B cell (primary cell): ENCODE results near the gene ARHGEF38. TPM values are rescaled to one million over a fixed set of nuclear protein-coding genes. Genes with fewer than 3 reads are reported as not detected.

Experiments
- ATAC-seq: fragments of 200-7000 bp; cut with Tn5 transposase; one replicate; pipeline ENCODE4 v1.10.0; 2021; ENCODE audit warnings: low read depth, mild to moderate bottlenecking, moderate number of reproducible peaks, moderate library complexity
- CTCF ChIA-PET: fragments of 350-600 bp; sonication (Branson Sonifier 250); formaldehyde crosslinking; loops from one replicate; lab custom pipeline; 2021; ENCODE audit warnings: antibody characterized with exemption, inconsistent platforms; lab: Charles Lee
- POLR2A ChIA-PET: fragments of 350-600 bp; sonication (Branson Sonifier 250); formaldehyde crosslinking; loops from one replicate; lab custom pipeline; 2021; ENCODE audit warnings: antibody characterized with exemption; lab: Charles Lee
- DNase-seq: peaks from one replicate; pipeline ENCODE4 v3.0.0; 2013
- H2AFZ ChIP-seq: 2 replicates; pipeline ENCODE4 v1.6.1; 2012; ENCODE audit warnings: mild to moderate bottlenecking, low read depth, low read length; ENCODE audit not compliant: insufficient read depth, poor library complexity, severe bottlenecking
- H3K27ac ChIP-seq, 2 donors: 1 replicate in 1 of 2; 2 replicates in 1 of 2; pipeline ENCODE4 v1.5.1; 2012 to 2013; ENCODE audit warnings: low read length in 2 of 2, mild to moderate bottlenecking in 2 of 2, moderate library complexity in 1 of 2
- H3K27me3 ChIP-seq, 4 experiments: fragments of 200-600 bp in 1 of 4; sonication (generic) in 1 of 4; replicated peaks in 1 of 4; 1 replicate in 2 of 4; 2 replicates in 2 of 4; pipeline versions ENCODE4 v1.6.1 to v1.7.0; 2013 to 2016; ENCODE audit warnings: low read length in 3 of 4, mild to moderate bottlenecking in 2 of 4, mixed read lengths in 1 of 4, moderate library complexity in 1 of 4; ENCODE audit not compliant: insufficient read depth in 4 of 4, control insufficient read depth in 3 of 4; ENCODE audit errors: control extremely low read depth in 1 of 4
- H3K36me3 ChIP-seq, 2 experiments: replicated peaks in 1 of 2; 1 replicate in 1 of 2; 2 replicates in 1 of 2; pipeline versions ENCODE4 v1.6.1 to v1.7.1; 2013; ENCODE audit warnings: low read length in 1 of 2; ENCODE audit not compliant: insufficient read depth in 2 of 2, control insufficient read depth in 1 of 2; ENCODE audit errors: control extremely low read depth in 1 of 2, extremely low read depth in 1 of 2
- H3K4me1 ChIP-seq, 2 donors: fragments of 200-600 bp in 1 of 2; sonication (generic) in 1 of 2; 1 replicate in 1 of 2; 2 replicates in 1 of 2; pipeline versions ENCODE4 v1.5.1 to v1.6.1; 2013 to 2017; ENCODE audit warnings: low read length in 2 of 2; ENCODE audit not compliant: control insufficient read depth in 2 of 2, insufficient read depth in 2 of 2
- H3K4me2 ChIP-seq: replicated peaks from 2 replicates; pipeline ENCODE3; 2012; ENCODE audit warnings: mild to moderate bottlenecking, low read depth, low read length; ENCODE audit not compliant: poor library complexity, severe bottlenecking
- H3K4me3 ChIP-seq, 5 experiments: fragments of 200-600 bp in 1 of 5; sonication (generic) in 1 of 5; 1 replicate in 3 of 5; 2 replicates in 2 of 5; pipeline versions ENCODE4 v1.5.1 to v1.7.0; 2011 to 2016; ENCODE audit warnings: low read length in 4 of 5, mild to moderate bottlenecking in 4 of 5, low read depth in 2 of 5, control low read depth in 1 of 5, moderate library complexity in 1 of 5; ENCODE audit not compliant: insufficient read depth in 1 of 5; ENCODE audit errors: control extremely low read depth in 1 of 5, extremely low read depth in 1 of 5
- H3K79me2 ChIP-seq: fragments of 200-600 bp; sonication (generic); one replicate; pipeline ENCODE4 v1.6.0; 2016; ENCODE audit warnings: low read length; ENCODE audit not compliant: control insufficient read depth, insufficient read depth
- H3K9ac ChIP-seq: fragments of 200-600 bp; sonication (generic); 2 replicates; pipeline ENCODE4 v1.6.1; 2017; ENCODE audit warnings: mild to moderate bottlenecking, low read length, moderate library complexity
- H3K9me3 ChIP-seq, 3 donors: one replicate each; pipeline versions ENCODE4 v1.6.1 to v1.7.1; 2013; ENCODE audit warnings: low read length in 2 of 3; ENCODE audit not compliant: control insufficient read depth in 2 of 3, insufficient read depth in 1 of 3; ENCODE audit errors: control extremely low read depth in 1 of 3
- H4K20me1 ChIP-seq: 2 replicates; pipeline ENCODE4 v1.6.0; 2012; ENCODE audit warnings: mild to moderate bottlenecking, low read length; ENCODE audit not compliant: insufficient read depth, control insufficient read depth, poor library complexity, severe bottlenecking
- H3K27ac Mint-ChIP-seq: one replicate; pipeline ENCODE4 v1.8.0; 2021; ENCODE audit warnings: mixed read lengths
- H3K27me3 Mint-ChIP-seq: one replicate; pipeline ENCODE4 v1.8.0; 2021; ENCODE audit warnings: mixed read lengths
- H3K4me1 Mint-ChIP-seq: one replicate; pipeline ENCODE4 v1.8.0; 2021; ENCODE audit warnings: mixed read lengths
- H3K4me3 Mint-ChIP-seq: one replicate; pipeline ENCODE4 v1.8.0; 2021; ENCODE audit warnings: mixed read lengths
- H3K9me3 Mint-ChIP-seq: one replicate; pipeline ENCODE4 v1.8.0; 2022; ENCODE audit warnings: mixed read lengths; ENCODE audit not compliant: insufficient read depth
- EZH2 ChIP-seq: IDR thresholded peaks from 2 replicates; pipeline ENCODE4 v1.6.1; 2012; ENCODE audit warnings: borderline replicate concordance, low read depth, mild to moderate bottlenecking, moderate library complexity, low read length; ENCODE audit not compliant: insufficient read depth, poor library complexity, severe bottlenecking
- WGBS: methylation state at CpG from one replicate; pipeline ENCODE4 v1.1.5; 2013; ENCODE audit warnings: missing lambda C conversion rate; ENCODE audit not compliant: insufficient coverage; 5-methylcytosine and 5-hydroxymethylcytosine counted together
- intact Hi-C: fragments of 100-400 bp; cut with micrococcal nuclease; formaldehyde crosslinking; loops from one replicate; pipeline ENCODE4 v1.10.0; 2022
- polyA plus RNA-seq: library from polyadenylated mRNA; depleted of rRNA; stranded (reverse); fragments of >200 nt; gene quantifications from 2 replicates; pipeline ENCODE4 v1.2.3, GENCODE V29; 2012
- total RNA-seq, 2 donors: library from RNA; stranded (reverse); fragments of 120-200 nt in 1 of 2; gene quantifications; 1 replicate in 1 of 2; 2 replicates in 1 of 2; pipeline versions ENCODE4 v1.2.3 to v1.2.4, GENCODE V29; 2013 to 2022
- TF ChIP-seq, protein P1 (sequence below): fragments of 200-600 bp; IDR thresholded peaks from one replicate; pipeline ENCODE4 v1.8.0; 2022; ENCODE audit warnings: antibody characterized with exemption, mild to moderate bottlenecking

ARHGEF38 gene
- total and polyA plus RNA-seq, 2 donors (not counting 1 experiment from before 2014, with no cell fraction given) = not detected

DNA sequence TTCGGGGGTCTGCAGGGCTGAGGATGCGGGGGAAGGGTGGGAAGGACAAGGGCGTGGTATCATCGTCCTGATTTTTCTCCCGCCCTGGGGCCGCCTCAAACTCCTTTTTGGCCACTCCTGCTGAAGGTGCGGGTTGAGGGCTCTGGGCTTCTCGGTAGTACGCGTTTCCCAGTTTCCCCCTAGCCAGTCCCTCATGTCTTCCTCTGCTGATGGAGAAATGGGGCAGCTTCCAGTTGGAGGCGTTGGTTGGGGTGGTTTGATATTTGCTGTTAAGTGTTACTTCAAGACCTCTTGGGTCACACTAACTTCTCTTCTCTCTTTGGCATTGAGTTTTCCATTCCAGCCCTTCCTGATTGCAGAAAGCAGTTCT lies 156.6 kb downstream of the ARHGEF38 start:
- TF ChIP-seq, protein P1, sequence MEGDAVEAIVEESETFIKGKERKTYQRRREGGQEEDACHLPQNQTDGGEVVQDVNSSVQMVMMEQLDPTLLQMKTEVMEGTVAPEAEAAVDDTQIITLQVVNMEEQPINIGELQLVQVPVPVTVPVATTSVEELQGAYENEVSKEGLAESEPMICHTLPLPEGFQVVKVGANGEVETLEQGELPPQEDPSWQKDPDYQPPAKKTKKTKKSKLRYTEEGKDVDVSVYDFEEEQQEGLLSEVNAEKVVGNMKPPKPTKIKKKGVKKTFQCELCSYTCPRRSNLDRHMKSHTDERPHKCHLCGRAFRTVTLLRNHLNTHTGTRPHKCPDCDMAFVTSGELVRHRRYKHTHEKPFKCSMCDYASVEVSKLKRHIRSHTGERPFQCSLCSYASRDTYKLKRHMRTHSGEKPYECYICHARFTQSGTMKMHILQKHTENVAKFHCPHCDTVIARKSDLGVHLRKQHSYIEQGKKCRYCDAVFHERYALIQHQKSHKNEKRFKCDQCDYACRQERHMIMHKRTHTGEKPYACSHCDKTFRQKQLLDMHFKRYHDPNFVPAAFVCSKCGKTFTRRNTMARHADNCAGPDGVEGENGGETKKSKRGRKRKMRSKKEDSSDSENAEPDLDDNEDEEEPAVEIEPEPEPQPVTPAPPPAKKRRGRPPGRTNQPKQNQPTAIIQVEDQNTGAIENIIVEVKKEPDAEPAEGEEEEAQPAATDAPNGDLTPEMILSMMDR = no peak
- no peak for TF ChIP-seq EZH2
- Histone ChIP-seq H3K27ac (peak overlapping the region; percentile 81 to 92), H3K9me3 (no peaks in the 10 kb centered on the region), H3K9ac (peak overlapping the region; percentile 94), H4K20me1 (no peaks in the 10 kb centered on the region), H3K36me3 (no peaks in the 10 kb centered on the region), H3K27me3 (no peaks in the 10 kb centered on the region), H3K4me3 (peak overlapping the region; percentile 80 to 99 (median 90)), H3K79me2 (peaks cover 65% of the 10 kb centered on the region), H3K4me2 (peak overlapping the region; percentile 80), H3K4me1 (peaks cover 17 to 21% of the 10 kb centered on the region in 2 donors), H2AFZ (peak overlapping the region; percentile 95)
- WGBS = 0% methylated on average over 4 of the region's 11 CpGs
- peaks cover 41% of the 10 kb centered on the region for H3K4me1 Mint-ChIP-seq
- POLR2A ChIA-PET = interaction anchor here (0.7 kb wide), 1 partner anchor 17 kb away, joined by 3 read pairs; no protein-coding TSS in a partner anchor
- intact Hi-C loops = loop anchor here (5.0 kb wide), 1 partner anchor 967 kb away; no protein-coding TSS in a partner anchor
- ATAC-seq (no peak), DNase-seq (no peak)
- H3K27ac Mint-ChIP-seq = peak overlapping the region; percentile 98
- H3K4me3 Mint-ChIP-seq = peak overlapping the region; percentile 100
- H3K27me3 Mint-ChIP-seq = no peaks in the 10 kb centered on the region
- H3K9me3 Mint-ChIP-seq = no peaks in the 10 kb centered on the region
- CTCF ChIA-PET = interaction anchor here (1.4 to 1.5 kb wide), 2 partner anchors 10 to 238 kb away, joined by 5 read pairs; no protein-coding TSS in a partner anchor

- H3K4me3 Mint-ChIP-seq = peak overlapping the region; percentile 48
- Histone ChIP-seq H3K27ac (no peak overlapping the region), H4K20me1 (no peaks in the 10 kb centered on the region), H3K9me3 (no peaks in the 10 kb centered on the region), H3K4me2 (peak overlapping the region; percentile 80), H2AFZ (no peak overlapping the region), H3K36me3 (no peaks in the 10 kb centered on the region), H3K9ac (no peak overlapping the region), H3K27me3 (no peaks in the 10 kb centered on the region), H3K79me2 (peaks cover 58% of the 10 kb centered on the region), H3K4me3 (no peak overlapping the region), H3K4me1 (peaks cover 25 to 27% of the 10 kb centered on the region in 2 donors)
- no peaks in the 10 kb centered on the region for H3K9me3 Mint-ChIP-seq
- no peak for ATAC-seq
- intact Hi-C loops = no loop called here
- WGBS = 94% methylated on average over 3 of the region's 16 CpGs
- POLR2A ChIA-PET = interaction anchor here (0.7 kb wide), 3 partner anchors 18 to 766 kb away, joined by 3 to 11 read pairs (median 5); no protein-coding TSS in a partner anchor
- no peak for TF ChIP-seq EZH2
- TF ChIP-seq, protein P1 = no peak
- no peak for DNase-seq
- peak overlapping the region; percentile 51 for H3K27ac Mint-ChIP-seq
- no peaks in the 10 kb centered on the region for H3K27me3 Mint-ChIP-seq
- H3K4me1 Mint-ChIP-seq = peaks cover 48% of the 10 kb centered on the region
- CTCF ChIA-PET = interaction anchor here (0.7 to 1.2 kb wide), 2 partner anchors 66 to 236 kb away, joined by 3 to 4 read pairs; partner anchors contain the start of gene PPA2
These were observed 157.7 kb downstream of the ARHGEF38 start for GRCh38 chr4:105710012-105710600.
